Measurements from ENCODE around the gene VTI1A. TPM values are rescaled to one million over a fixed set of nuclear protein-coding genes. Genes with fewer than 3 reads are reported as not detected.
"Not testable (repeated sequence)": the region's sequence is repeated elsewhere in the genome, so short reads cannot be mapped to it uniquely, and the experiment has no call there.

Gene VTI1A
- total RNA-seq, 1 donor from 2014 or later: 28.0 TPM

- no peak for ATAC-seq
Measured at GRCh38 chr10:112589081-112589480, 142.1 kb downstream of the VTI1A start.

- not testable (repeated sequence) for ATAC-seq
Measured at GRCh38 chr10:112590786-112591185, 143.8 kb downstream of the VTI1A start.

GRCh38 chr10:112593023-112593422, 146.0 kb downstream of the VTI1A start:
- ATAC-seq: no peak

GRCh38 chr10:112601214-112602090, 154.4 kb downstream of the VTI1A start:
- ATAC-seq: no peak

- no peak for ATAC-seq
Measured at GRCh38 chr10:112603062-112603461, 156.0 kb downstream of the VTI1A start.

GRCh38 chr10:112605063-112605462, 158.0 kb downstream of the VTI1A start:
- ATAC-seq: no peak

GRCh38 chr10:112607506-112607905, 160.5 kb downstream of the VTI1A start:
- no peak for ATAC-seq

GRCh38 chr10:112613620-112614019, 166.6 kb downstream of the VTI1A start:
- no peak for ATAC-seq

- no peak for ATAC-seq
Measured at GRCh38 chr10:112614072-112614471, 167.1 kb downstream of the VTI1A start.

- no peak for ATAC-seq
Measured at GRCh38 chr10:112614586-112614985, 167.6 kb downstream of the VTI1A start.

GRCh38 chr10:112615269-112615668, 168.3 kb downstream of the VTI1A start:
- ATAC-seq: no peak

- no peak for ATAC-seq
Measured at GRCh38 chr10:112616647-112617046, 169.6 kb downstream of the VTI1A start.

GRCh38 chr10:112618814-112619213, 171.8 kb downstream of the VTI1A start:
- no peak for ATAC-seq

- ATAC-seq: no peak
Measured at GRCh38 chr10:112619556-112619955, 172.5 kb downstream of the VTI1A start.

- ATAC-seq: no peak
Measured at GRCh38 chr10:112622786-112623185, 175.8 kb downstream of the VTI1A start.

GRCh38 chr10:112624546-112625048, 177.6 kb downstream of the VTI1A start:
- ATAC-seq: no peak

GRCh38 chr10:112628951-112629609, 182.1 kb downstream of the VTI1A start:
- no peak for ATAC-seq

- peak; percentile 69 for ATAC-seq
Measured at GRCh38 chr10:112631501-112632400, 184.7 kb downstream of the VTI1A start.

GRCh38 chr10:112634096-112634830, 187.2 kb downstream of the VTI1A start:
- no peak for ATAC-seq

- ATAC-seq: no peak
Measured at GRCh38 chr10:112637901-112638300, 190.9 kb downstream of the VTI1A start.

GRCh38 chr10:112639298-112639697, 192.3 kb downstream of the VTI1A start:
- no peak for ATAC-seq

- no peak for ATAC-seq
Measured at GRCh38 chr10:112640638-112641037, 193.6 kb downstream of the VTI1A start.
